Lower leg skin (tissue), 4 donors: ENCODE results near the gene CHN2. TPM values are rescaled to one million over a fixed set of nuclear protein-coding genes. Genes with fewer than 3 reads are reported as not detected.

Source experiments
- DNase-seq, 2 donors: peaks; one replicate each; pipeline ENCODE4 v3.0.0-alpha.2; 2019; ENCODE audit warnings: low spot score in 2 of 2
- H3K4me3 ChIP-seq: fragments of 200-600 bp; sonication (generic); 2 replicates; pipeline ENCODE4 v1.5.1; 2017; ENCODE audit warnings: mild to moderate bottlenecking, low read depth; ENCODE audit not compliant: poor library complexity, severe bottlenecking
- CTCF ChIP-seq, 3 donors: fragments of 450-650 bp; IDR thresholded peaks; one replicate each; pipeline ENCODE4 v1.5.1; 2016; ENCODE audit warnings: antibody characterized with exemption in 3 of 3, mild to moderate bottlenecking in 3 of 3, moderate library complexity in 2 of 3
- POLR2A ChIP-seq, 2 donors: fragments of 450-650 bp; IDR thresholded peaks; one replicate each; pipeline ENCODE4 v1.6.1; 2016 to 2017; ENCODE audit warnings: antibody characterized with exemption in 2 of 2, mild to moderate bottlenecking in 1 of 2, moderate library complexity in 1 of 2
- WGBS, 2 donors: methylation state at CpG; one replicate each; pipeline ENCODE4 v1.1.5; 2018; 5-methylcytosine and 5-hydroxymethylcytosine counted together
- intact Hi-C: fragments of 100-400 bp; cut with DNase I; formaldehyde crosslinking; loops from one replicate; pipeline ENCODE4 v1.15.0; 2023; ENCODE audit warnings: low total_unique reads
- total RNA-seq, 4 donors: library from RNA; depleted of rRNA; stranded (reverse); fragments of >200 nt; gene quantifications; one replicate each; pipeline ENCODE4 v1.1.0, GENCODE V29; 2016

Gene CHN2
- total RNA-seq, 4 donors from 2014 or later: 1.0 to 3.8 (median 2.0) TPM

- peak in 1 of 2 donors; percentile 44 for DNase-seq
- no peak overlapping the region for H3K4me3 ChIP-seq
- WGBS, 2 donors: 55 to 59% methylated on average over 6 of the region's 6 CpGs
- no peak for TF ChIP-seq POLR2A (IDR thresholded peaks at IDR 0.05)
- TF ChIP-seq CTCF (IDR thresholded peaks at IDR 0.05): no peak
- intact Hi-C loops: no loop called here
Observed at GRCh38 chr7:29265208-29265923, 70.8 kb downstream of the CHN2 start.

GRCh38 chr7:29269935-29270334, 75.4 kb downstream of the CHN2 start:
- TF ChIP-seq CTCF (IDR thresholded peaks at IDR 0.05): no peak
- no peak for TF ChIP-seq POLR2A (IDR thresholded peaks at IDR 0.05)
- no peak overlapping the region for H3K4me3 ChIP-seq
- intact Hi-C loops: no loop called here
- DNase-seq: no peak
- WGBS, 2 donors: 90% methylated on average over 1 of the region's 1 CpG

GRCh38 chr7:29270594-29271318, 76.2 kb downstream of the CHN2 start:
- H3K4me3 ChIP-seq: no peak overlapping the region
- no peak for TF ChIP-seq CTCF (IDR thresholded peaks at IDR 0.05)
- TF ChIP-seq POLR2A (IDR thresholded peaks at IDR 0.05): no peak
- DNase-seq: no peak
- intact Hi-C loops: no loop called here
- WGBS, 2 donors: 40 to 48% methylated on average over 4 of the region's 4 CpGs

- 31 to 47% methylated on average over 4 of the region's 4 CpGs for WGBS, 2 donors
- TF ChIP-seq CTCF (IDR thresholded peaks at IDR 0.05): no peak
- no peak for TF ChIP-seq POLR2A (IDR thresholded peaks at IDR 0.05)
Observed at GRCh38 chr7:29271319-29271658, 76.7 kb downstream of the CHN2 start.

GRCh38 chr7:29272057-29272456, 77.5 kb downstream of the CHN2 start:
- intact Hi-C loops: no loop called here
- TF ChIP-seq CTCF (IDR thresholded peaks at IDR 0.05) (no peak), POLR2A (IDR thresholded peaks at IDR 0.05) (no peak)
- DNase-seq: no peak
- no peak overlapping the region for H3K4me3 ChIP-seq
- WGBS, 2 donors: 93 to 94% methylated on average over 9 of the region's 9 CpGs

More at GRCh38 chr7:29271319-29271658, 76.7 kb downstream of the CHN2 start:
- DNase-seq: no peak
- intact Hi-C loops: no loop called here
- H3K4me3 ChIP-seq: no peak overlapping the region
